ENCODE results near the gene TIPARP. TPM values are rescaled to one million over a fixed set of nuclear protein-coding genes. Genes with fewer than 3 reads are reported as not detected.

The TIPARP gene
- total RNA-seq, 1 donor from 2014 or later = 13.4 TPM

- no peak overlapping the region for H3K4me3 Mint-ChIP-seq
- no peak for TF ChIP-seq CTCF (conservative IDR thresholded peaks at IDR 0.05)
- H3K9me3 Mint-ChIP-seq = no peaks in the 10 kb centered on the region
- DNase-seq (ENCODE audit: low read depth, low spot score) = no peak
- H3K27me3 Mint-ChIP-seq (ENCODE audit: low read depth) = no peaks in the 10 kb centered on the region
- no peak overlapping the region for H3K27ac Mint-ChIP-seq (ENCODE audit: unreplicated experiment)
- H3K4me1 Mint-ChIP-seq = peaks cover 40% of the 10 kb centered on the region
- H3K36me3 Mint-ChIP-seq (ENCODE audit: low read depth) = peaks cover 9% of the 10 kb centered on the region
These were observed 8.6 kb downstream of the TIPARP start for GRCh38 chr3:156682963-156683362.

DNA sequence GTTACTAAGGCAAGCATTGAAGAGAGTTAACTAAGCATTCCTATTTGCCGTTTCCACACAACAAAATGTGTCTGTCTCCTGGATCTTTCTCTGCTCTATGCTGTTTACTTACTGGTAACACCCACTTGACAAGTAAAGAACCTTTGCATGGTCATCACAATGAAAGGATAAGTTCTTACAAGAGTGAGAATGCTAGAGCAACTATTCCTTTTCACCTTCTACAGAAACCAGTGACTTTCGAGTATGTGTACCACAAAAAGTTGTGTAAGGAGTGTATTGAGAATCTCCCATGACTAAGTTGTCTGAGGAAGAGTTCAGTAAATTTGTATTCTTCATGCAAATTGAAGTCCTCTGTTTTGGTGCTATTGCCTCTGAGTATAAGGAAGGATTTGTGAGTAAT lies 10.8 kb downstream of the TIPARP start:
- H3K4me3 Mint-ChIP-seq = no peak overlapping the region
- no peak for TF ChIP-seq CTCF (conservative IDR thresholded peaks at IDR 0.05)
- H3K27me3 Mint-ChIP-seq (ENCODE audit: low read depth) = no peaks in the 10 kb centered on the region
- no peak overlapping the region for H3K27ac Mint-ChIP-seq (ENCODE audit: unreplicated experiment)
- H3K4me1 Mint-ChIP-seq = peaks cover 33% of the 10 kb centered on the region
- H3K9me3 Mint-ChIP-seq = no peaks in the 10 kb centered on the region
- no peak for DNase-seq (ENCODE audit: low read depth, low spot score)
- H3K36me3 Mint-ChIP-seq (ENCODE audit: low read depth) = peaks cover 2% of the 10 kb centered on the region

- no peak for DNase-seq (ENCODE audit: low read depth, low spot score)
- Mint-ChIP-seq H3K9me3 (no peaks in the 10 kb centered on the region), H3K27ac (ENCODE audit: unreplicated experiment) (no peak overlapping the region), H3K36me3 (ENCODE audit: low read depth) (peaks cover 2% of the 10 kb centered on the region), H3K4me3 (no peak overlapping the region), H3K4me1 (peaks cover 28% of the 10 kb centered on the region), H3K27me3 (ENCODE audit: low read depth) (no peaks in the 10 kb centered on the region)
- TF ChIP-seq CTCF (conservative IDR thresholded peaks at IDR 0.05) = no peak
These were observed 11.4 kb downstream of the TIPARP start for GRCh38 chr3:156685752-156686151.

- Mint-ChIP-seq H3K36me3 (ENCODE audit: low read depth) (no peaks in the 10 kb centered on the region), H3K4me3 (no peak overlapping the region), H3K4me1 (peaks cover 28% of the 10 kb centered on the region), H3K9me3 (no peaks in the 10 kb centered on the region), H3K27me3 (ENCODE audit: low read depth) (no peaks in the 10 kb centered on the region), H3K27ac (ENCODE audit: unreplicated experiment) (no peak overlapping the region)
- no peak for TF ChIP-seq CTCF (conservative IDR thresholded peaks at IDR 0.05)
- DNase-seq (ENCODE audit: low read depth, low spot score) = no peak
These were observed 12.6 kb downstream of the TIPARP start for GRCh38 chr3:156687023-156687422.

GRCh38 chr3:156688632-156689452 lies 14.5 kb downstream of the TIPARP start:
- Mint-ChIP-seq H3K27ac (ENCODE audit: unreplicated experiment) (no peak overlapping the region), H3K27me3 (ENCODE audit: low read depth) (no peaks in the 10 kb centered on the region), H3K4me1 (peaks cover 28% of the 10 kb centered on the region), H3K4me3 (no peak overlapping the region), H3K36me3 (ENCODE audit: low read depth) (no peaks in the 10 kb centered on the region), H3K9me3 (no peaks in the 10 kb centered on the region)
- no peak for TF ChIP-seq CTCF (conservative IDR thresholded peaks at IDR 0.05)
- DNase-seq (ENCODE audit: low read depth, low spot score) = no peak
